HEK293 (cell line): Measurements from ENCODE around the gene CLDN24.

ENCODE experiments used
- CTCF ChIA-PET: fragments of 350-600 bp; formaldehyde crosslinking; extraction: SDS; loops from one replicate; lab custom pipeline; 2021; ENCODE audit warnings: antibody characterized with exemption; lab: Yijun Ruan, JAX
- POLR2A ChIA-PET: fragments of 300-600 bp; formaldehyde crosslinking; extraction: SDS; loops from one replicate; lab custom pipeline; 2020; ENCODE audit warnings: antibody characterized with exemption, inconsistent platforms; lab: Yijun Ruan, JAX
- H3K27ac ChIP-seq: fragments of 200-500 bp; sonication (Bioruptor generic); 2 replicates; pipeline ENCODE4 v1.5.1; 2014; ENCODE audit warnings: low read depth, low read length, control low read depth, inconsistent platforms; ENCODE audit errors: extremely low read depth
- H3K36me3 ChIP-seq, 2 experiments: fragments of 200-500 bp in 1 of 2; sonication (Bioruptor generic) in 1 of 2; 1 replicate in 1 of 2; 2 replicates in 1 of 2; pipeline ENCODE4 v1.5.1; 2014 to 2017; ENCODE audit warnings: inconsistent platforms in 2 of 2, low read length in 2 of 2; ENCODE audit not compliant: control insufficient read depth in 2 of 2, insufficient read depth in 1 of 2
- H3K4me1 ChIP-seq: fragments of 200-500 bp; sonication (Bioruptor generic); 2 replicates; pipeline ENCODE4 v1.5.1; 2014; ENCODE audit warnings: mild to moderate bottlenecking, low read length, inconsistent platforms; ENCODE audit not compliant: control insufficient read depth, insufficient read depth
- H3K4me3 ChIP-seq: 2 replicates; pipeline ENCODE4 v1.5.1; 2011; ENCODE audit warnings: low read depth, mild to moderate bottlenecking, control low read depth, low read length, moderate library complexity
- H3K9me3 ChIP-seq: fragments of 200-500 bp; sonication (Bioruptor generic); 2 replicates; pipeline ENCODE4 v1.5.1; 2014; ENCODE audit warnings: low read depth, low read length, inconsistent platforms; ENCODE audit not compliant: control insufficient read depth, insufficient read depth
- BCL11B ChIP-seq: fragments of 450-650 bp; formaldehyde crosslinking; IDR thresholded peaks from 2 replicates; pipeline ENCODE4 v1.5.1; 2016; ENCODE audit warnings: low read depth, missing biosample characterization, missing genetic modification characterization
- GLI4 ChIP-seq: fragments of 450-650 bp; formaldehyde crosslinking; IDR thresholded peaks from 2 replicates; pipeline ENCODE4 v1.5.1; 2016; ENCODE audit warnings: missing biosample characterization, missing genetic modification characterization
- MEIS1 ChIP-seq: sonication (generic); formaldehyde crosslinking; IDR thresholded peaks from 2 replicates; pipeline ENCODE4 v1.8.1; 2022; ENCODE audit warnings: missing genetic modification reagents, mild to moderate bottlenecking, borderline replicate concordance
- MZF1 ChIP-seq: fragments of 450-650 bp; formaldehyde crosslinking; IDR thresholded peaks from 2 replicates; pipeline ENCODE4 v1.5.1; 2017; ENCODE audit warnings: missing biosample characterization, missing genetic modification characterization, borderline replicate concordance
- PBX3 ChIP-seq: sonication (generic); formaldehyde crosslinking; IDR thresholded peaks from 2 replicates; pipeline ENCODE4 v1.8.1; 2022; ENCODE audit warnings: mild to moderate bottlenecking, moderate library complexity, missing genetic modification reagents
- RBAK ChIP-seq: fragments of 450-650 bp; formaldehyde crosslinking; IDR thresholded peaks from 2 replicates; pipeline ENCODE4 v1.5.1; 2016; ENCODE audit warnings: missing biosample characterization, missing genetic modification characterization
- SP3 ChIP-seq: fragments of 450-650 bp; formaldehyde crosslinking; IDR thresholded peaks from 2 replicates; pipeline ENCODE4 v1.5.1; 2016; ENCODE audit warnings: missing biosample characterization, missing genetic modification characterization
- ZBTB44 ChIP-seq: fragments of 450-650 bp; IDR thresholded peaks from 2 replicates; pipeline ENCODE4 v1.5.1; 2018; ENCODE audit warnings: missing biosample characterization, mild to moderate bottlenecking, missing genetic modification characterization
- ZBTB48 ChIP-seq: fragments of 450-650 bp; formaldehyde crosslinking; IDR thresholded peaks from 2 replicates; pipeline ENCODE4 v1.5.1; 2016; ENCODE audit warnings: missing biosample characterization, missing genetic modification characterization
- ZFP3 ChIP-seq: fragments of 450-650 bp; formaldehyde crosslinking; IDR thresholded peaks from 2 replicates; pipeline ENCODE4 v1.5.1; 2016; ENCODE audit warnings: low read depth, missing biosample characterization, missing genetic modification characterization
- ZNF112 ChIP-seq: fragments of 450-650 bp; formaldehyde crosslinking; IDR thresholded peaks from 2 replicates; pipeline ENCODE4 v1.5.0; 2017; ENCODE audit warnings: missing biosample characterization, missing genetic modification characterization
- ZNF114 ChIP-seq: fragments of 450-650 bp; formaldehyde crosslinking; IDR thresholded peaks from 2 replicates; pipeline ENCODE4 v1.5.0; 2017; ENCODE audit warnings: missing biosample characterization, missing genetic modification characterization
- ZNF2 ChIP-seq: fragments of 450-650 bp; formaldehyde crosslinking; IDR thresholded peaks from 2 replicates; pipeline ENCODE4 v1.5.1; 2016; ENCODE audit warnings: missing biosample characterization, missing genetic modification characterization
- ZNF23 ChIP-seq: fragments of 450-650 bp; formaldehyde crosslinking; IDR thresholded peaks from 2 replicates; pipeline ENCODE4 v1.5.1; 2016; ENCODE audit warnings: missing biosample characterization, missing genetic modification characterization, borderline replicate concordance
- ZNF354C ChIP-seq: fragments of 450-650 bp; formaldehyde crosslinking; IDR thresholded peaks from 2 replicates; pipeline ENCODE4 v1.5.1; 2016; ENCODE audit warnings: missing biosample characterization, missing genetic modification characterization, low read depth, borderline replicate concordance
- ZNF37A ChIP-seq: fragments of 450-650 bp; IDR thresholded peaks from 2 replicates; pipeline ENCODE4 v1.5.1; 2018; ENCODE audit warnings: missing biosample characterization, missing genetic modification characterization
- ZNF416 ChIP-seq: fragments of 450-650 bp; formaldehyde crosslinking; IDR thresholded peaks from 2 replicates; pipeline ENCODE4 v1.5.1; 2016; ENCODE audit warnings: missing biosample characterization, missing genetic modification characterization
- ZNF473 ChIP-seq: fragments of 450-650 bp; formaldehyde crosslinking; IDR thresholded peaks from 2 replicates; pipeline ENCODE4 v1.5.1; 2017; ENCODE audit warnings: missing biosample characterization, missing genetic modification characterization
- ZNF549 ChIP-seq: fragments of 450-650 bp; IDR thresholded peaks from 2 replicates; pipeline ENCODE4 v1.5.1; 2018; ENCODE audit warnings: missing biosample characterization, missing genetic modification characterization, mild to moderate bottlenecking, inconsistent platforms, moderate library complexity
- ZNF621 ChIP-seq: fragments of 450-650 bp; formaldehyde crosslinking; IDR thresholded peaks from 2 replicates; pipeline ENCODE4 v1.5.1; 2017; ENCODE audit warnings: missing biosample characterization, missing genetic modification characterization
- ZNF692 ChIP-seq: fragments of 450-650 bp; formaldehyde crosslinking; IDR thresholded peaks from 2 replicates; pipeline ENCODE4 v1.5.1; 2016; ENCODE audit warnings: missing biosample characterization, missing genetic modification characterization
- ZNF792 ChIP-seq: fragments of 450-650 bp; formaldehyde crosslinking; IDR thresholded peaks from 2 replicates; pipeline ENCODE4 v1.5.1; 2016; ENCODE audit warnings: missing biosample characterization, missing genetic modification characterization
- TF ChIP-seq, protein P1 (sequence below): fragments of 450-650 bp; formaldehyde crosslinking; optimal IDR thresholded peaks from 2 replicates; pipeline ENCODE3; 2016; ENCODE audit warnings: missing biosample characterization, mild to moderate bottlenecking, missing genetic modification characterization
- TF ChIP-seq, protein P2 (sequence below): fragments of 450-650 bp; formaldehyde crosslinking; IDR thresholded peaks from 2 replicates; pipeline ENCODE4 v1.5.1; 2016; ENCODE audit warnings: missing biosample characterization, missing genetic modification characterization
- TF ChIP-seq, protein P3 (sequence below): fragments of 450-650 bp; formaldehyde crosslinking; IDR thresholded peaks from 2 replicates; pipeline ENCODE4; 2016; ENCODE audit warnings: missing biosample characterization, missing genetic modification characterization
- TF ChIP-seq, protein P4 (sequence below): fragments of 450-650 bp; formaldehyde crosslinking; IDR thresholded peaks from 2 replicates; pipeline ENCODE4 v1.5.1; 2017; ENCODE audit warnings: missing biosample characterization, missing genetic modification characterization

Gene CLDN24

GRCh38 chr4:183300070-183300469 lies 22.2 kb downstream of the CLDN24 start (continued):
- no peak for TF ChIP-seq ZNF354C (tag by site-specific recombination)
- no peak for TF ChIP-seq SP3 (tag by site-specific recombination)

DNA sequence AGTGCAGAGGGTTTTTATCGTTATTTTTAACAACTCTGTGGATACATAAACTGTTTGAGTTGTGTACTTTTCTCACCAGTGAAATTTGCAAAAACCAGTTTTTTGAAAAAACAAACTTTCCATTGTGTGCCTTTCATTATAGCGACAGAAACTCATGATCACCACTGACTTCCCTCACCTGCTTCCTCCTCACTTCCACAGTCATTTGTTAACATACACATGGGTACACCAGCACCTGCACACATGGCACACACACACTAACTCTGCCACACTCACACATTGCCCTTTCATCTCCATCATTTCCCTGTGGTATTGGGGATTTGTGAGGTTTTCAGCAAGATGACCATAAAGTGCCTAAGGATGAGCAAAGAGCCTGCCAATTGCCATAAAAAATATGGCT lies 22.8 kb downstream of the CLDN24 start:
- TF ChIP-seq ZNF37A (tag by site-specific recombination) (no peak), MEIS1 (CRISPR knock-in tag) (no peak), BCL11B (tag by site-specific recombination) (no peak), ZNF112 (tag by site-specific recombination) (no peak), GLI4 (no peak), ZNF692 (tag by site-specific recombination) (no peak), ZNF114 (tag by site-specific recombination) (no peak), ZNF792 (tag by site-specific recombination) (no peak), ZNF354C (tag by site-specific recombination) (no peak), ZNF473 (no peak), PBX3 (CRISPR knock-in tag) (no peak), ZNF621 (no peak)
- TF ChIP-seq, protein P1, sequence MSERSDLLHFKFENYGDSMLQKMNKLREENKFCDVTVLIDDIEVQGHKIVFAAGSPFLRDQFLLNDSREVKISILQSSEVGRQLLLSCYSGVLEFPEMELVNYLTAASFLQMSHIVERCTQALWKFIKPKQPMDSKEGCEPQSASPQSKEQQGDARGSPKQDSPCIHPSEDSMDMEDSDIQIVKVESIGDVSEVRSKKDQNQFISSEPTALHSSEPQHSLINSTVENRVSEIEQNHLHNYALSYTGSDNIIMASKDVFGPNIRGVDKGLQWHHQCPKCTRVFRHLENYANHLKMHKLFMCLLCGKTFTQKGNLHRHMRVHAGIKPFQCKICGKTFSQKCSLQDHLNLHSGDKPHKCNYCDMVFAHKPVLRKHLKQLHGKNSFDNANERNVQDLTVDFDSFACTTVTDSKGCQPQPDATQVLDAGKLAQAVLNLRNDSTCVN (tag by site-specific recombination): no peak
- H3K27ac ChIP-seq: no peak overlapping the region
- no peaks in the 10 kb centered on the region for H3K9me3 ChIP-seq
- ChIA-PET POLR2A (no interaction called here), CTCF (no interaction called here)
- H3K36me3 ChIP-seq: peaks cover 0 to 19% of the 10 kb centered on the region in 2 experiments; a peak in 2 of 3 replicates
- H3K4me1 ChIP-seq: no peaks in the 10 kb centered on the region
- H3K4me3 ChIP-seq: no peak overlapping the region

GRCh38 chr4:183297675-183298074 lies 24.6 kb downstream of the CLDN24 start:
- Histone ChIP-seq H3K36me3 (peaks cover 0 to 16% of the 10 kb centered on the region in 2 experiments; a peak in 2 of 3 replicates), H3K4me3 (no peak overlapping the region), H3K27ac (no peak overlapping the region), H3K9me3 (no peaks in the 10 kb centered on the region), H3K4me1 (no peaks in the 10 kb centered on the region)
- CTCF ChIA-PET: no interaction called here
- POLR2A ChIA-PET: interaction anchor here (0.6 kb wide), 1 partner anchor 13 kb away, joined by 12 read pairs; no protein-coding TSS in a partner anchor
- TF ChIP-seq ZBTB48 (tag by site-specific recombination) (no peak), ZBTB44 (no peak), ZNF416 (no peak), ZNF2 (no peak), RBAK (tag by site-specific recombination) (no peak), ZNF549 (tag by site-specific recombination) (no peak), ZFP3 (tag by site-specific recombination) (no peak), MZF1 (tag by site-specific recombination) (no peak), ZNF23 (no peak)
- TF ChIP-seq, protein P2, sequence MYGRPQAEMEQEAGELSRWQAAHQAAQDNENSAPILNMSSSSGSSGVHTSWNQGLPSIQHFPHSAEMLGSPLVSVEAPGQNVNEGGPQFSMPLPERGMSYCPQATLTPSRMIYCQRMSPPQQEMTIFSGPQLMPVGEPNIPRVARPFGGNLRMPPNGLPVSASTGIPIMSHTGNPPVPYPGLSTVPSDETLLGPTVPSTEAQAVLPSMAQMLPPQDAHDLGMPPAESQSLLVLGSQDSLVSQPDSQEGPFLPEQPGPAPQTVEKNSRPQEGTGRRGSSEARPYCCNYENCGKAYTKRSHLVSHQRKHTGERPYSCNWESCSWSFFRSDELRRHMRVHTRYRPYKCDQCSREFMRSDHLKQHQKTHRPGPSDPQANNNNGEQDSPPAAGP: no peak
- TF ChIP-seq, protein P3, sequence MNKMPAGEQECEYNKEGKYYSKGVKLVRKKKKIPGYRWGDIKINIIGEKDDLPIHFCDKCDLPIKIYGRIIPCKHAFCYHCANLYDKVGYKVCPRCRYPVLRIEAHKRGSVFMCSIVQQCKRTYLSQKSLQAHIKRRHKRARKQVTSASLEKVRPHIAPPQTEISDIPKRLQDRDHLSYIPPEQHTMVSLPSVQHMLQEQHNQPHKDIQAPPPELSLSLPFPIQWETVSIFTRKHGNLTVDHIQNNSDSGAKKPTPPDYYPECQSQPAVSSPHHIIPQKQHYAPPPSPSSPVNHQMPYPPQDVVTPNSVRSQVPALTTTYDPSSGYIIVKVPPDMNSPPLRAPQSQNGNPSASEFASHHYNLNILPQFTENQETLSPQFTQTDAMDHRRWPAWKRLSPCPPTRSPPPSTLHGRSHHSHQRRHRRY (tag by site-specific recombination): no peak
- TF ChIP-seq, protein P4, sequence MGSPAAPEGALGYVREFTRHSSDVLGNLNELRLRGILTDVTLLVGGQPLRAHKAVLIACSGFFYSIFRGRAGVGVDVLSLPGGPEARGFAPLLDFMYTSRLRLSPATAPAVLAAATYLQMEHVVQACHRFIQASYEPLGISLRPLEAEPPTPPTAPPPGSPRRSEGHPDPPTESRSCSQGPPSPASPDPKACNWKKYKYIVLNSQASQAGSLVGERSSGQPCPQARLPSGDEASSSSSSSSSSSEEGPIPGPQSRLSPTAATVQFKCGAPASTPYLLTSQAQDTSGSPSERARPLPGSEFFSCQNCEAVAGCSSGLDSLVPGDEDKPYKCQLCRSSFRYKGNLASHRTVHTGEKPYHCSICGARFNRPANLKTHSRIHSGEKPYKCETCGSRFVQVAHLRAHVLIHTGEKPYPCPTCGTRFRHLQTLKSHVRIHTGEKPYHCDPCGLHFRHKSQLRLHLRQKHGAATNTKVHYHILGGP: no peak
